Middle frontal gyrus (tissue), 1 donor: Measurements from ENCODE around the gene MSANTD2.

ENCODE experiments used
- DNase-seq: peaks from one replicate; pipeline ENCODE4 v3.0.0-alpha.2; 2015; ENCODE audit warnings: low spot score; ENCODE audit errors: extremely low spot score

MSANTD2 gene

GRCh38 chr11:124821995-124822730 lies 22.0 kb upstream of the MSANTD2 start:
- no peak for DNase-seq

GRCh38 chr11:124817036-124817435 lies 16.8 kb upstream of the MSANTD2 start:
- no peak for DNase-seq

DNA sequence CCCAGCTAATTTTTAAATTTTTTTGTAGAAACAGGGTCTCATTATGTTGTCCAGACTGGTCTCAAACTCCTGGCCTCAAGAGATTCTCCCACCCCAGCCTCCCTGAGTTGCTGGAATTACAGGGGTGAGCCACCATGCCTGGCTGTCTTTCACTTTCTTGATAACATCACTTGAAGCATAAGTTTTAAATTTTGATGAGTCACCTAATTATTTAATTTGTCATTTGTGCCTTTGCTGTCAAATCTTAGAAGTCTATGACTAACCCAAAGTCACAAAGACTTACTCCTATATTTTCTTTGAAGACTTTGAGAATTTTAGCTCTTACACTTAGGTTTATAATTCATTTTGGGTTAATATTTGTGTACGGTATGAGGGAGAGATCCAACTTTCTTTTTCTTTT lies 14.5 kb upstream of the MSANTD2 start:
- DNase-seq: no peak

- no peak for DNase-seq
Measured at GRCh38 chr11:124812876-124813275, 12.7 kb upstream of the MSANTD2 start.

GRCh38 chr11:124811399-124812125 lies 11.4 kb upstream of the MSANTD2 start:
- no peak for DNase-seq

- DNase-seq: no peak
Measured at GRCh38 chr11:124807660-124808270, 7.6 kb upstream of the MSANTD2 start.

- DNase-seq: no peak
Measured at GRCh38 chr11:124807201-124807600, 7.0 kb upstream of the MSANTD2 start.

- DNase-seq: no peak
Measured at GRCh38 chr11:124804884-124805283, 4.7 kb upstream of the MSANTD2 start.

- no peak for DNase-seq
Measured at GRCh38 chr11:124801636-124802312, 1.6 kb upstream of the MSANTD2 start.

GRCh38 chr11:124801014-124801413 lies 808 bp upstream of the MSANTD2 start:
- no peak for DNase-seq

GRCh38 chr11:124799348-124800225 lies 619 bp downstream of the MSANTD2 start:
- DNase-seq: no peak

GRCh38 chr11:124798991-124799347 lies 1.2 kb downstream of the MSANTD2 start:
- DNase-seq: no peak

DNA sequence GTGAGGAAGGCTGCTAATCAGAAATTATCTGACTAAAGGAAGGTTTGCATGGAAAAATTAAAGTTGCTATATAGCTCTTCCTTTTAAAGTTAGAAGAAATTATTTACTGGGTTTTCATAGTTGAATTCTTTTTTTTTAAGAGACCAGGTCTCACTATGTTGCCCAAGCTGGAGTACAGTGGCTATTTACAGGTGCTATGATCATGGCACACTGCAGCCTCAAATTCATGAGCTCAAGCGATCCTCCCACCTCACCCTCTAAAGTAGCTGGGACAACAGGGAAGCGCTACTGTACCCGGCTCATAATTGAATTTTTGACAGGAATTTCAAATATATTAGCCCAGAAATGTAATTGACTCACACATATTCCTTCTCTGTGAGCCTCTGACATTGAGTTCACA lies 3.9 kb downstream of the MSANTD2 start:
- DNase-seq: no peak

DNA sequence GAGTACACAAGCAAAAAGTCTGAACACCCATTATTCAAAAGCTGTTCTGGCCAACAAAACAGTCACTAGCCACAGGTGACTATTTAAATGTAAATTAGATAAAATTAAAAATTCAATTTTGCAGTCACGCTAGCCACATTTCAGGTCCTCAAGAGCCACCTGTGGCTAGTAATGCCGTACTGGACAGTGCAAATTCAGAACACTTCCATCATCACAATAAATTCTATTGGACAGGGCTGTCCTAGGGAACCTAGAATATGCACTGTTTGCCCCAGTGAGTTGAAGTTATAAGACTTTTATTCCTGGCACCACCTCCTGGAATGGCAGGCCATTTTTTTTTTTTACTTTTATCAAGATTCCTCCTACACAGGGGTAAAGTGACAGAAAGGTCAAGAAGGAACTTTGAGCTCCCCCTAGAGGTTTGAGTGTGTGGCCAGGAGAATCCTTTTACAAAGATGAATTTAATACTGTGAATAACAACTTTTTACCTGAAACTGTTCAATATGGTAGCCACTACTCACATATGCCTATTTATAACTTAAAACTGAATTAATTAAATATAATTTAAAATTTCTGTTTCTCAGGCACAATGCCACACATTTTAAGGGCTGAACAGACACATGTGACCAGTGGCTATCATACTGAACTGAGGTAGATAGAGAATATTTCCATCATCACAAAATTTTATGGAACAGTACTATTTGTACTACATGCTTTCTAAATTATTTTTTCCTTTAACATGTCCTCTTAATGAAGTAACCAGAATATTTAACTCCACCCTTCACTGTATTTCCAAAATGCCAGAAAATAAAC lies 6.5 kb downstream of the MSANTD2 start:
- peak; percentile 6 for DNase-seq

- DNase-seq: no peak
Measured at GRCh38 chr11:124791626-124792341, 8.4 kb downstream of the MSANTD2 start.

DNA sequence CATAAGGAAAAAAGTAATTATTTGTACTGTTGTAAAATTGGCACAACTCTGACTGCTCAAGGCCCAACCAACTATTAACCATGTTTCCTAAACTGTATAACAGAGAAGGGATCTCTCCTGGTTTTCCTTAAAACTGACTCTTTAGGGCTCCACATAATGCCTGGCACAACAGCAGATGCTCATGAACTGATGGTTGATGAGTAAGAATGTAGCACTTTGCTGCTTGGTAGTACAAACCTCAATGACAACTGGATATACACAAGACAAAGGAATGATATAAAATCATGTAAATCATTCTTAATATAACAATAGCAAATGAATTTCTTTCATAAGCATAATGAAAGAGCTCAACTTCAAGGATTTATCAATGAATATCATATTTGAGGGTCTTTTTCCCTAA lies 11.7 kb downstream of the MSANTD2 start:
- DNase-seq: no peak

- no peak for DNase-seq
Measured at GRCh38 chr11:124784051-124784450, 16.2 kb downstream of the MSANTD2 start.

DNA sequence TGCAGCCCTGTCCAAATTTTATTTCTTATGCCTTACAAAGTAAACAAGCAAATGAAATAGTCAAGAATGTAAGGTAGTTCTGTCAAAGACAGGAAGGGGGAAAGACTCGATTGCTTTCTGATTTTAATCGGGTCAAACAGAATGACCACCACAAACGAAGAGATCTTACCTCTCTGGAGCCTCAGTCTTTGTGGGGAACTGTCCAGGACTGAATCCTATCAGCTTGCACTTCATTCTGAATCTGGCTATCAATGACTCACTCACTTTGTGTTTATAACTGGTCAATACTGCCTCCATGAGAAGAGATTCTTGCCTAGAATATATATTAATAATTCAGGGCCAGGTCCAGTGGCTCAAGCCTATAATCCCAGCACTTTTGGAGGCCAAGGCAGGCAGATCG lies 17.2 kb downstream of the MSANTD2 start:
- DNase-seq: no peak

- no peak for DNase-seq
Measured at GRCh38 chr11:124779568-124779967, 20.6 kb downstream of the MSANTD2 start.

GRCh38 chr11:124778281-124778680 lies 21.9 kb downstream of the MSANTD2 start:
- DNase-seq: no peak
